H1 (cell line): ENCODE measurements around the gene OR13J1.

Experiments
- ATF2 ChIP-seq: IDR thresholded peaks from 2 replicates; pipeline ENCODE4 v1.6.1; 2012; ENCODE audit warnings: low read length, inconsistent platforms
- CTCF ChIP-seq, 3 experiments: IDR thresholded peaks; 1 replicate in 2 of 3; 2 replicates in 1 of 3; pipeline versions ENCODE4 v1.5.1 to v1.6.1; 2011; ENCODE audit warnings: low read length in 3 of 3, mild to moderate bottlenecking in 3 of 3, inconsistent platforms in 2 of 3, low read depth in 1 of 3, moderate library complexity in 1 of 3; ENCODE audit not compliant: insufficient read depth in 1 of 3; ENCODE audit errors: control extremely low read depth in 1 of 3
- EZH2 ChIP-seq: fragments of 200-600 bp; sonication (generic); IDR thresholded peaks from 2 replicates; pipeline ENCODE4 v1.7.1; 2012; ENCODE audit warnings: low read depth, mild to moderate bottlenecking, moderate library complexity, low read length, inconsistent platforms; ENCODE audit not compliant: severe bottlenecking
- FOSL1 ChIP-seq: IDR thresholded peaks from 2 replicates; pipeline ENCODE4 v1.6.1; 2011; ENCODE audit warnings: mild to moderate bottlenecking, low read depth, low read length, moderate library complexity; ENCODE audit not compliant: insufficient read depth
- GABPA ChIP-seq: IDR thresholded peaks from 2 replicates; pipeline ENCODE4 v1.6.1; 2011; ENCODE audit warnings: mild to moderate bottlenecking, low read length, moderate library complexity, borderline replicate concordance; ENCODE audit not compliant: insufficient read depth
- HDAC6 ChIP-seq: IDR thresholded peaks from one replicate; pipeline ENCODE4 v1.7.1; 2012; ENCODE audit warnings: low read depth, mild to moderate bottlenecking, inconsistent platforms, low read length, moderate library complexity
- POLR2A ChIP-seq, 2 experiments: IDR thresholded peaks; 1 replicate in 1 of 2; 2 replicates in 1 of 2; pipeline ENCODE4 v1.6.1; 2011; ENCODE audit warnings: low read depth in 2 of 2, low read length in 2 of 2, mild to moderate bottlenecking in 2 of 2; ENCODE audit errors: control extremely low read depth in 1 of 2
- POLR2AphosphoS5 ChIP-seq: IDR thresholded peaks from 2 replicates; pipeline ENCODE4 v1.6.1; 2011; ENCODE audit warnings: low read depth, low read length
- RAD21 ChIP-seq, 2 experiments: IDR thresholded peaks in 1 of 2; conservative IDR thresholded peaks in 1 of 2; 2 replicates each; pipeline ENCODE4 v1.6.1; 2011; ENCODE audit warnings: low read depth in 2 of 2, low read length in 2 of 2, improper control_type of control experiment in 1 of 2, inconsistent platforms in 1 of 2, mild to moderate bottlenecking in 1 of 2, moderate library complexity in 1 of 2
- RFX5 ChIP-seq: IDR thresholded peaks from 2 replicates; pipeline ENCODE4 v1.6.1; 2011; ENCODE audit warnings: low read depth, low read length, improper control_type of control experiment, borderline replicate concordance
- SIX5 ChIP-seq: IDR thresholded peaks from 2 replicates; pipeline ENCODE4 v1.6.1; 2011; ENCODE audit warnings: mild to moderate bottlenecking, low read depth, low read length

- no peak for TF ChIP-seq FOSL1
- no peak for TF ChIP-seq CTCF (IDR thresholded peaks at IDR 0.05; ENCODE audit: control extremely low read depth in 1 of 3, insufficient read depth in 1 of 3, low read depth in 1 of 3, low read length in 3 of 3)
- no peak for TF ChIP-seq POLR2AphosphoS5
- no peak for TF ChIP-seq EZH2
- no peak for TF ChIP-seq HDAC6
- TF ChIP-seq GABPA, result no peak
- no peak for TF ChIP-seq POLR2A (IDR thresholded peaks at IDR 0.05; ENCODE audit: control extremely low read depth in 1 of 2, low read depth in 2 of 2, low read length in 2 of 2)
- no peak for TF ChIP-seq ATF2
- no peak for TF ChIP-seq RFX5
- TF ChIP-seq SIX5, result no peak
- no peak for TF ChIP-seq RAD21 (IDR thresholded peaks at IDR 0.05 in 1 of 2, conservative IDR thresholded peaks at IDR 0.05 in 1 of 2; ENCODE audit: low read depth in 2 of 2, low read length in 2 of 2)
Observed at GRCh38 chr9:35870351-35870923, at the start of gene OR13J1.
